ENCODE measurements around the gene GPANK1. TPM values are rescaled to one million over a fixed set of nuclear protein-coding genes. Genes with fewer than 3 reads are reported as not detected.

GPANK1 gene
- polyA plus RNA-seq, 4 donors: 25.2 to 33.9 (median 29.5) TPM

- DNase-seq (ENCODE audit: low read depth in 4 of 4, low spot score in 2 of 4): no peak
Measured at GRCh38 chr6:31643818-31644454, 20.9 kb downstream of the GPANK1 start.

DNA sequence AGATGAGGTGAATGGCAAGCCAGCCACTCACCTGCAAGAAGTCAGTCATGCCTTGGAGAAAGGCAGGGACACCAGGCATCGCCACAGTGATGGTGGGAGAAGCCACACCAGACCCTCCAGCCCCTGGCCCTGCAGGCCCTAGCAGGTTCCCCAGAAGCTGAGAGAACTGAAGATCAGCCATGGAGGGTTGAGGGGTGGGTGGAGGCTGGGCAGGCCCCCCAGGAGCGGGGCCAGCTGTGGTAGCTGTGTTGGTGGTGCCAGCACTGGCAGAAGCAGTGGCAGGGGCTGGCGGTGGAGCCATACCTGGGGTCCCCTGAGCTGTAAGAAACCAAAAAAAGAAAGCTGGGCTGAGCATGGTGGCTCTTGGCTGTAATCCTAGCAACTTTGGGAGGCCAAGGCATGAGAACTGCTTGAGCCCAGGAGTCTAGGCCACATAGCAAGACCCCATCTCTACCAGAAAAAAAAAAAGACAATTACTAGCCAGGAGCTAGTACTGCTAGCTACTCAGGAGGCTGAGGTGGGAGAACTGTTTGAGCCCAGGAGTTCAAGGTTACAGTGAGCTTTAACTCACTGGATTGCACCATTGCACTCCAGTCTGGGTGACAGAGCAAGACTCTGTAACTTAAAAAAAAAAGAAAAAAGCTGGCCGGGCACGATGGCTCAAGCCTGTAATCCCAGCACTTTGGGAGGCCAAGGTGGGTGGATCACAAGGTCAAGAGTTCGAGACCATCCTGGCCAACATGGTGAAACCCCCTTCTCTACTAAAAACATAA lies 21.8 kb downstream of the GPANK1 start:
- DNase-seq (ENCODE audit: low read depth in 4 of 4, low spot score in 2 of 4): no peak

DNA sequence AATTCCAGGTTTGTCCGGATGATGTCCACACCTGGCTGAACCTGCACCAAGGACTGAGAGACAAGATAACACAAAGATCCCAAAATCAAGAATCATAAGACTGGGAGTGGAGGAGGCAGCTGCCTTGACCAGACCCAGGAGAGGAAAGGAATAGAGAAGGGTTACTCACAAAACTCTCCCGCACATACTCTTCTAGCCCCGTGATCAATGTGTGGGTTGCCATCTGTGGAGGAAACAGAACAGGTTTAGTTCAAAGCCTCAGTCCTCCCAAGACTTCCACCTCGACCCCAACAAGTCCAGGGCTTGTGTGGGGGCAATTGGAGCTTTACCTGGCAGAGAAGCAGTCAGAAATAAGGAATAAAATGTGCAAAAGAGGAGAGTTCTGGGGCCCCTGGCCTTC lies 23.4 kb downstream of the GPANK1 start:
- no peak for DNase-seq (ENCODE audit: low read depth in 4 of 4, low spot score in 2 of 4)

- DNase-seq (ENCODE audit: low read depth in 4 of 4, low spot score in 2 of 4): no peak
Measured at GRCh38 chr6:31640612-31641011, 24.2 kb downstream of the GPANK1 start.

DNA sequence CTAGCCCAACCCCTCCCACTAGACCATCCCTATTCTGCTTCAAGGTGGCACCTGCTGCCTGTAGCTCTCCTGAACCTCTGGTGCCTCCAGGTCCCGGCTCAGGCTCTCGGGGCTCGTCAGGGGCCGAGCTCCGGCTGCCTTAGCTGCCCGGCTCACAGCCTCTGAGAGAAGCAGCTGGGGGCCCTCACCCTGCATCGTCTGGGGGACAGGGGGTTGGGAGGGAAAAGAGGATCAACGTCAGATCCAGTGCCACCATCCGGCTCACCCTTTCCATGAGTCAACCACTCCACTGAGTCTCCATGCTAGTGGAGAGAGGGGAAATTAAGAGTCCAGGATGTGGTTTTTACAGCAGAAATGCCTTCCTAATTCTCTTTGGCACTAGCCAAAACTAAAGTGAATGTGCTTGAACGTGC lies 25.3 kb downstream of the GPANK1 start:
- no peak for DNase-seq (ENCODE audit: low read depth in 4 of 4, low spot score in 2 of 4)

- no peak for DNase-seq (ENCODE audit: low read depth in 4 of 4, low spot score in 2 of 4)
Measured at GRCh38 chr6:31639043-31639442, 25.8 kb downstream of the GPANK1 start.

GRCh38 chr6:31636698-31637596 lies 27.9 kb downstream of the GPANK1 start:
- no peak for DNase-seq (ENCODE audit: low read depth in 4 of 4, low spot score in 2 of 4)

DNA sequence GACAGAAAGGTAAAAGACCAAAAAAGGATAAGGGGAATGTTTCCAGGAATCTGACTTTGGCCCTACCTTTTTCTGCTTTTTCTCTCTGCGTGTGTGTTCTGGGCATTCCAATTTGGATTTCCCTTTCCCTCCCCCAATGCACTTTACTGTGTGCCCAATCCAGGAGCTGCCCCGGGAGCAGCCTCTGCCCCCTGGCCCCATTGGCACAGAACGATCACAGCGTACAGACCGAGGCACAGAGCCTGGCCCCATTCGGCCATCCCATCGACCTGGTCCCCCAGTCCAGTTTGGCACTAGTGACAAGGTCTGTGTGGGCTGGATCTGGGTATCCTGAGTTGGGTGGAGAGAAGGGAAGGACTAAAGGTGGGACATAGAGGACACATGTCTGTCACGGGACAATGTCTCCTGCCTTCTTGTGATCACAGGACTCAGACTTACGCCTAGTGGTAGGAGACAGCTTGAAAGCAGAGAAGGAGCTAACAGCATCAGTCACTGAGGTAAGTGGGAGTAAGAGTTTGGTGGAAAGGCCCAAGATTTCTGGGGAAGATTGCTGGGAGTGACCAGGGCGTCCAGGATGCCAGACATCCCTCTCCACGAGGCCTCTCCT lies 29.7 kb downstream of the GPANK1 start:
- no peak for DNase-seq (ENCODE audit: low read depth in 4 of 4, low spot score in 2 of 4)

DNA sequence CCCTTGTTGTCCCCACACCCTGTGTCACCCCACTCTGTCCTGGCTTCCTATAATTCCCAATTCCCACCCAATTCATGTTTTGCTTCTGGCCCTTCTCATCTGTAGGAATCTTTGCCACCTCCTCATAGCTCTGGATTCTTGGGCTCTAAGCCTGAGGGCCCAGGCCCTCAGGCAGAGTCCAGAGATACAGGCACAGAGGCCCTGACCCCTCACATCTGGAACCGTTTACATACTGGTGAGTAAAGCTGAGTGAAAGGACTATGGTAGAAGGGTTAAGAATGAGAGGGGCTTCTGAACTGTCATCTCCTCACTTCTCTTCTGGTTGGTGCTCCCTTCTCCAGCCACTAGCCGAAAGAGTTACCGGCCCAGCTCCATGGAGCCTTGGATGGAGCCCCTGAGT lies 30.7 kb downstream of the GPANK1 start:
- DNase-seq (ENCODE audit: low read depth in 4 of 4, low spot score in 2 of 4): no peak

- no peak for DNase-seq (ENCODE audit: low read depth in 4 of 4, low spot score in 2 of 4)
Measured at GRCh38 chr6:31633447-31633846, 31.4 kb downstream of the GPANK1 start.

- DNase-seq (ENCODE audit: low read depth in 4 of 4, low spot score in 2 of 4): no peak
Measured at GRCh38 chr6:31632279-31632946, 32.4 kb downstream of the GPANK1 start.

DNA sequence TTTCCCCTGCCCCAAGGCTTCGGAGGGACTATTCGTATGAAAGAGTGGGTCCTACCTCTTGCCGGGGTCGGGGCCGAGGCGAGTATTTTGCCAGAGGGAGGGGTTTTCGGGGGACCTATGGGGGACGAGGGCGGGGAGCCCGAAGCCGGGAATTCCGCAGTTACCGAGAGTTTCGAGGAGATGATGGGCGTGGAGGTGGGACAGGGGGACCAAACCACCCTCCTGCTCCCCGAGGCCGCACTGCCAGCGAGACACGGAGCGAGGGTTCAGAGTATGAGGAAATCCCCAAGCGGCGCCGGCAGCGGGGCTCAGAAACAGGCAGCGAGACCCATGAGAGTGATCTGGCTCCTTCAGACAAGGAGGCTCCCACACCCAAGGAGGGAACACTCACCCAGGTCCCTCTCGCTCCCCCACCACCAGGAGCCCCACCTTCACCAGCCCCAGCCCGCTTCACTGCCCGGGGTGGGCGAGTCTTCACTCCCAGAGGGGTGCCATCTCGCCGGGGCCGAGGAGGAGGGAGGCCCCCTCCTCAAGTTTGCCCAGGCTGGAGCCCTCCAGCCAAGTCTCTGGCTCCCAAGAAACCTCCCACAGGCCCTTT lies 33.0 kb downstream of the GPANK1 start:
- DNase-seq (ENCODE audit: low read depth in 4 of 4, low spot score in 2 of 4): no peak

DNA sequence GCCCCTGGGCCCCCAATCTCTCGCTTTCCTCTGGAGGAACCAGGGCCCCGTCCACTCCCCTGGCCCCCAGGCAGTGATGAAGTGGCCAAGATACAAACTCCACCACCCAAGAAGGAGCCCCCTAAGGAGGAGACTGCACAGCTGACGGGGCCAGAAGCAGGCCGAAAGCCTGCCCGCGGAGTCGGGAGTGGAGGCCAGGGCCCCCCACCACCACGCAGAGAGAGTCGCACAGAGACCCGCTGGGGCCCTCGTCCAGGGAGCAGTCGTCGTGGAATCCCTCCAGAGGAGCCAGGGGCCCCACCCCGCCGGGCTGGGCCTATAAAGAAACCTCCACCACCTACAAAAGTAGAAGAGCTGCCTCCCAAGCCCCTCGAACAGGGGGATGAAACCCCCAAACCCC lies 33.6 kb downstream of the GPANK1 start:
- DNase-seq (ENCODE audit: low read depth in 4 of 4, low spot score in 2 of 4): no peak

DNA sequence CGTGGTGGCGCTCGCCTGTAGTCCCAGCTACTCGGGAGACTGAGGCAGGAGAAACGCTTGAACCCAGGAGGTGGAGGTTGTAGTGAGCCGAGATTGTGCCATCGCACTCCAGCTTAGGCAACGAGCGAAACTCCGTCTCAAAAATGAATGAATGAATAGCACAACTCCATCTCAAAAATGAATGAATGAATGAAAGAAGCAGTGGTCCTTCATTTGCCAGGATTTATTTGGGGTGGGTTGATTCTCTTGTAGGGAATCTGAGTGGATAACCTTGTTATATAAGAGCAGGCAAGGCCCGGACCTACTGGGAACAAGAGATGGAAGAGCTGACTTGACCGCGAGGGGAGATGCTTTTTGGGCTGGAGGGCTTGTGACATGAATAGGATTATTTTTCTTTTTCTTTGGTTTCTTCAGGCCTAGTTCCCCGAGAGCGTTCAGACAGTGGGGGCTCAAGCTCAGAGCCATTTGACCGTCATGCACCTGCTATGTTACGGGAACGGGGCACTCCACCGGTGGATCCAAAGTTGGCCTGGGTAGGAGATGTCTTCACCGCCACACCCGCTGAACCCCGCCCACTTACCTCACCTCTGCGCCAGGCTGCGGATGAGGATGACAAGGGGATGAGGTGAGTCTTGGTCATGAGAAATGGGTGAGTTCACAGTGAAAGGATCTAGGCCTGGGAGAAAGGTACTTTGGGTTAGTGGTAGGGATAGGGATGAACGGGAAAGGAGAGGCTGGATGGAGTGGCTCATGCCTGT lies 34.4 kb downstream of the GPANK1 start:
- no peak for DNase-seq (ENCODE audit: low read depth in 4 of 4, low spot score in 2 of 4)

DNA sequence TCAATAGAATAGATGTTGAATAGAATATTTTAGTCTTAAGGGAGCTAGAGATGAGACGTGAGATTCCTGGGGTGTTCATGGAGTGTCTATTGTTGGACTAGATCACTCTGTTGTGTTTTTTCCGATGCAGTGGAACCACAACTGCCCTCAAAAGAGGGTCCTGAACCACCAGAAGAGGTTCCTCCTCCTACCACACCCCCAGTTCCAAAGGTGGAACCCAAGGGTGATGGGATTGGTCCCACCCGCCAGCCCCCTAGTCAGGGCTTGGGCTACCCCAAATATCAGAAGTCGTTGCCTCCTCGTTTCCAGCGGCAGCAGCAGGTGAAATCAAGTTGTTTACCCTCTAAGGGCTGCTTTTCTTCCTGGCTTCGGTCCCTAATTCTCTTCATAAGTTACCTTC lies 35.8 kb downstream of the GPANK1 start:
- DNase-seq (ENCODE audit: low read depth in 4 of 4, low spot score in 2 of 4): no peak

- DNase-seq (ENCODE audit: low read depth in 4 of 4, low spot score in 2 of 4): no peak
Measured at GRCh38 chr6:31627690-31628287, 37.0 kb downstream of the GPANK1 start.

- no peak for DNase-seq (ENCODE audit: low read depth in 4 of 4, low spot score in 2 of 4)
Measured at GRCh38 chr6:31626952-31627351, 37.8 kb downstream of the GPANK1 start.

DNA sequence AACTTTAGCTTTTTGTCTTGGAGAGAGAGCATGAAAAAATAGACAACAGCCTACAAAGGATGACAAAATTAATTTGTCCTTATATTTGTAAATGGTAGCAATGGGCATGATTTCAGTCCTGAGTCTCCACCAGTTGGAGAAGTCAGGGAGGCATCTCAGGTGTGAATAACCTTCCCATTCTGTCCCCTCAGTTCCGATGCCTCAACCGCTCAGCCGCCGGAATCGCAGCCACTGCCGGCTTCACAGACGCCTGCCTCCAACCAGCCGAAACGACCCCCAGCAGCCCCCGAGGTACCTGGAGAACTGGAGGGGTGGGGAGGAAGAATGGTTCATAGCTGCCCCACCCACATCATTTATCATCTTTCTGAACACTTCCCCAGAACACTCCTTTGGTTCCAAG lies 40.7 kb downstream of the GPANK1 start:
- no peak for DNase-seq (ENCODE audit: low read depth in 4 of 4, low spot score in 2 of 4)

- no peak for DNase-seq (ENCODE audit: low read depth in 4 of 4, low spot score in 2 of 4)
Measured at GRCh38 chr6:31622684-31623091, 42.1 kb downstream of the GPANK1 start.
